K562 (cell line): ENCODE data around the gene NPAS3. TPM values are rescaled to one million over a fixed set of nuclear protein-coding genes. Genes with fewer than 3 reads are reported as not detected.

Experiments
- ATAC-seq: fragments of 200-7000 bp; cut with Tn5 transposase; 3 replicates; pipeline ENCODE4 v1.9.1; 2020; ENCODE audit warnings: moderate library complexity
- BruUV-seq: library from RNA; stranded (reverse); fragments of 400-500 nt; replicated peaks from 2 replicates; lab custom pipeline; 2021; lab: Mats Ljungman, UMichigan
- CTCF ChIA-PET: fragments of 300-600 bp; formaldehyde crosslinking; extraction: SDS; loops from one replicate; lab custom pipeline; 2021; ENCODE audit warnings: low intra/inter-chr PET ratio; lab: Yijun Ruan, JAX
- POLR2A ChIA-PET: fragments of 300-600, 350-650 bp; sonication (Branson Sonifier 250); formaldehyde crosslinking; extraction: SDS; loops from one replicate; lab custom pipeline; 2021; ENCODE audit warnings: antibody characterized with exemption, inconsistent platforms; lab: Yijun Ruan, JAX
- DNase-seq, 4 experiments: peaks; one replicate each; pipeline versions ENCODE4 v3.0.0 to v3.0.0-alpha.2; 2011 to 2018; ENCODE audit warnings: low spot score in 3 of 4, mixed read lengths in 3 of 4; ENCODE audit errors: extremely low read depth in 1 of 4
- FAIRE-seq: peaks from 2 replicates; lab custom pipeline; 2011; peaks lifted over from hg19 to GRCh38; lab: Jason Lieb, UNC
- H2AFZ ChIP-seq: 2 replicates; pipeline ENCODE4 v1.6.0; 2011; ENCODE audit warnings: low read depth, low read length, control low read depth, inconsistent platforms
- H3K27ac ChIP-seq: fragments of 200-600 bp; 3 replicates; pipeline ENCODE4 v1.8.0; 2011; ENCODE audit warnings: low read depth, mild to moderate bottlenecking, control low read depth, inconsistent platforms, low read length, moderate library complexity, mixed read lengths; ENCODE audit errors: extremely low read depth
- H3K27me3 ChIP-seq, 2 experiments: fragments of 300-600 bp in 1 of 2; 2 replicates in 1 of 2; 3 replicates in 1 of 2; pipeline versions ENCODE4 v1.6.0 to v1.8.0; 2011; ENCODE audit warnings: inconsistent platforms in 2 of 2, low read length in 2 of 2, mild to moderate bottlenecking in 1 of 2, mixed read lengths in 1 of 2, moderate library complexity in 1 of 2; ENCODE audit not compliant: control insufficient read depth in 2 of 2, insufficient read depth in 2 of 2
- H3K36me3 ChIP-seq: fragments of 300-600 bp; 3 replicates; pipeline ENCODE4 v1.8.0; 2011; ENCODE audit warnings: mild to moderate bottlenecking, low read length, inconsistent platforms; ENCODE audit not compliant: control insufficient read depth, insufficient read depth
- H3K4me1 ChIP-seq, 2 experiments: fragments of 200-600 bp in 1 of 2; replicated peaks in 1 of 2; 2 replicates in 1 of 2; 3 replicates in 1 of 2; pipeline versions ENCODE4 v1.5.1 to v1.8.0; 2011; ENCODE audit warnings: inconsistent platforms in 2 of 2, low read length in 2 of 2, mild to moderate bottlenecking in 1 of 2, mixed read lengths in 1 of 2, moderate library complexity in 1 of 2; ENCODE audit not compliant: control insufficient read depth in 2 of 2, insufficient read depth in 2 of 2
- H3K4me2 ChIP-seq: 2 replicates; pipeline ENCODE4 v1.6.1; 2011; ENCODE audit warnings: low read length, control low read depth, inconsistent platforms, mixed read lengths; ENCODE audit not compliant: insufficient read depth
- H3K4me3 ChIP-seq: fragments of 200-600 bp; sonication (generic), shearing (Covaris generic); 2 replicates; pipeline ENCODE4 v1.5.1; 2016; ENCODE audit warnings: control low read depth, inconsistent platforms
- H3K79me2 ChIP-seq: fragments of 200-600 bp; 3 replicates; pipeline ENCODE4 v1.8.0; 2011; ENCODE audit warnings: low read length, inconsistent platforms; ENCODE audit not compliant: control insufficient read depth, insufficient read depth
- H3K9ac ChIP-seq, 2 experiments: 2 replicates each; pipeline versions ENCODE4 v1.6.0 to v1.6.1; 2011; ENCODE audit warnings: low read depth in 2 of 2, low read length in 2 of 2, control low read depth in 1 of 2, inconsistent platforms in 1 of 2, mild to moderate bottlenecking in 1 of 2, mixed read lengths in 1 of 2; ENCODE audit not compliant: insufficient read depth in 1 of 2
- H3K9me1 ChIP-seq: one replicate; pipeline ENCODE4 v1.6.0; 2011; ENCODE audit warnings: inconsistent platforms, mild to moderate bottlenecking, low read length, moderate library complexity; ENCODE audit not compliant: control insufficient read depth, insufficient read depth
- H3K9me3 ChIP-seq: replicated peaks from 2 replicates; pipeline ENCODE4 v1.5.1; 2011; ENCODE audit warnings: low read depth, low read length, inconsistent platforms; ENCODE audit not compliant: control insufficient read depth, insufficient read depth
- H4K20me1 ChIP-seq: replicated peaks from 2 replicates; pipeline ENCODE4 v1.6.1; 2011; ENCODE audit warnings: low read length, inconsistent platforms, mixed read lengths; ENCODE audit not compliant: control insufficient read depth, insufficient read depth
- FOSL1 ChIP-seq: fragments of 200-800 bp; sonication (Bioruptor generic); conservative IDR thresholded peaks from 2 replicates; pipeline ENCODE4 v1.6.1; 2016; ENCODE audit warnings: missing genetic modification characterization, missing compliant biosample characterization
- HNRNPL ChIP-seq: fragments of 200-400 bp; formaldehyde crosslinking; IDR thresholded peaks from 2 replicates; pipeline ENCODE4 v1.6.1; 2017; ENCODE audit warnings: low read depth, mild to moderate bottlenecking, low read length
- POLR2AphosphoS2 ChIP-seq: IDR thresholded peaks from 2 replicates; pipeline ENCODE4 v1.6.1; 2012; ENCODE audit warnings: low read length, improper control_type of control experiment
- RNF2 ChIP-seq: sonication (generic); IDR thresholded peaks from 2 replicates; pipeline ENCODE4 v1.6.1; 2016
- TARDBP ChIP-seq: fragments of 450-650 bp; IDR thresholded peaks from 2 replicates; pipeline ENCODE4 v1.6.1; 2016
- ZFP36 ChIP-seq: fragments of 150-350 bp; IDR thresholded peaks from 2 replicates; pipeline ENCODE4 v1.6.1; 2018; ENCODE audit warnings: low read length, low read depth; ENCODE audit not compliant: partially characterized antibody
- WGBS: fragments of 100-300 bp; shearing (Covaris generic); methylation state at CpG from one replicate; pipeline ENCODE4 v1.1.6; 2016; ENCODE audit warnings: low coverage, mixed read lengths; ENCODE audit not compliant: insufficient coverage; ENCODE audit errors: missing lambda C conversion rate; 5-methylcytosine and 5-hydroxymethylcytosine counted together
- in situ Hi-C: fragments of 300-500 bp; cut with MboI; formaldehyde crosslinking; loops from 4 replicates; pipeline ENCODE4 v1.15.0; 2018; ENCODE audit warnings: inconsistent platforms, mixed read lengths
- intact Hi-C: fragments of 100-400 bp; cut with micrococcal nuclease; formaldehyde crosslinking; loops from 2 replicates; pipeline ENCODE4 v1.14.2; 2022
- polyA plus RNA-seq, 8 experiments: library from polyadenylated mRNA; depleted of rRNA in 4 of 8; stranded (reverse) in 5 of 8; unstranded in 3 of 8; fragments of >200 nt; fragmentation: Nextera tagmentation in 2 of 8; fragmentation: Illumina TruSeq in 1 of 8; extraction: Ambion mirVana in 2 of 8; extraction: Trizol in 1 of 8; gene quantifications; 2 replicates each; pipeline versions ENCODE4 v1.2.1 to v1.2.3, GENCODE V29; 2011 to 2014; ENCODE audit warnings: inconsistent platforms in 1 of 8, missing spikeins in 1 of 8
- total RNA-seq, 7 experiments: library from RNA; depleted of rRNA in 6 of 7; stranded (reverse); fragments of >200 nt in 6 of 7; fragmentation: Illumina TruSeq in 2 of 7; extraction: Trizol in 2 of 7; gene quantifications; 2 replicates each; pipeline versions ENCODE4 v1.2.1 to v1.2.3, GENCODE V29; 2011 to 2021; ENCODE audit warnings: low replicate concordance in 1 of 7
- TF ChIP-seq, protein P1 (sequence below): IDR thresholded peaks from 3 replicates; pipeline ENCODE4 v1.6.1; 2011; ENCODE audit warnings: borderline replicate concordance, mild to moderate bottlenecking; ENCODE audit not compliant: insufficient read length, insufficient read depth

The NPAS3 gene
- total and polyA plus RNA-seq, 9 of the 15 experiments (the other 6 are each of a cell fraction or from before 2014, with no cell fraction given): 0.04 TPM; not detected in 8

DNA sequence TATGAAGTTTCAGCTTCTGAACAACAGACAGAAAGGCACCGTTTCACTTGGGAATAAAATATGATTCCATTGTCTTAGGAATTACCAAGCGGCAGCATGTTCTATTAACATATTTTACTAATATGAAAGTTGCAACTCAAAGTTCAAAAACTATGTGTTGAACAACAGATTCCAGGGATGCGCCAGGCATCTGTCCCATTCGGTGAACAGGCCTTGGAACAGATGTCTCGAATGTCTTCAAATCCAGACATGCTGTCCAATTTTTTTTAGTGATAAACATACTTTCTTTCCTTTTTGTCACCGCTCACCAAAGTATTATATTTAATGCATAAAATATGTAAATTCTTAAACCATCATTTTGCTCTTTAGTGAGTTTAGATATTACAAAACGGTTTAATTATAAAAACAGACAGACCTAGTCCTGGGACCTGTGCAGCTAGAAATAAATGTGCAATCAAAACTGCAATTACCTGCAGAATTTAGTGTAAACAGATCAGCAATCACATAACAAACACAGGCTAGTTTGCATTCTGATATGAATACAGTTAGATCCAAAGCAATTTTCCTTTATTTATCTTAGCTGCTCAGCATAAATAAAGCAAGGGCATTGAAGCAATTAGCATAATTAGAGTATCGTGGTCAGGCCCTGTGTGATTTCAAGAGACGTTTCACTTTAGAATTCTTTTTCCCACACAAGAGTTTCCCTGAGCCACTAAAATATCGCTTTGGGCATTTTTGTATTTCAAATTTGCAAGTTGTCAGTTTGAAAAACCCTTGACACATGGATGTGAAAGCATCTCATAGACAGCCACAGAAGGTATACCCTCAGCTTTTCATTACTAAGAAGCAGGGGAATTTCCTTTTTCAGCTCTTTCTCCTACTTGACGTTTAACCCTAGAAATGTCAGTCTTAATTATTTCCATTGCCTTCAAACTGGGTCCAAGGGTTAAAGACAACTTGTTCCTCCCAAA is 591.4 kb downstream of the NPAS3 start:
- FAIRE-seq: no peak

More for the DNA sequence above, 591.4 kb downstream of the NPAS3 start:
- Histone ChIP-seq H3K4me3 (no peak overlapping the region), H3K4me1 (no peaks in the 10 kb centered on the region), H4K20me1 (no peaks in the 10 kb centered on the region), H3K9me1 (no peaks in the 10 kb centered on the region), H3K27ac (no peak overlapping the region), H3K36me3 (no peaks in the 10 kb centered on the region), H3K9me3 (no peaks in the 10 kb centered on the region), H3K9ac (no peak overlapping the region), H3K79me2 (no peaks in the 10 kb centered on the region), H3K27me3 (no peaks in the 10 kb centered on the region), H3K4me2 (no peak overlapping the region), H2AFZ (no peak overlapping the region)
- in situ Hi-C loops: no loop called here
- ChIA-PET CTCF (no interaction called here), POLR2A (no interaction called here)
- DNase-seq (no peak), ATAC-seq (no peak)
- no TSS peak for BruUV-seq
- 8% methylated on average over 11 of the region's 11 CpGs for WGBS
- intact Hi-C loops: no loop called here
- TF ChIP-seq HNRNPL: no peak
- TF ChIP-seq FOSL1 (tag): no peak
- no peak for TF ChIP-seq TARDBP
- no peak for TF ChIP-seq ZFP36
- TF ChIP-seq RNF2: no peak
- TF ChIP-seq, protein P1, sequence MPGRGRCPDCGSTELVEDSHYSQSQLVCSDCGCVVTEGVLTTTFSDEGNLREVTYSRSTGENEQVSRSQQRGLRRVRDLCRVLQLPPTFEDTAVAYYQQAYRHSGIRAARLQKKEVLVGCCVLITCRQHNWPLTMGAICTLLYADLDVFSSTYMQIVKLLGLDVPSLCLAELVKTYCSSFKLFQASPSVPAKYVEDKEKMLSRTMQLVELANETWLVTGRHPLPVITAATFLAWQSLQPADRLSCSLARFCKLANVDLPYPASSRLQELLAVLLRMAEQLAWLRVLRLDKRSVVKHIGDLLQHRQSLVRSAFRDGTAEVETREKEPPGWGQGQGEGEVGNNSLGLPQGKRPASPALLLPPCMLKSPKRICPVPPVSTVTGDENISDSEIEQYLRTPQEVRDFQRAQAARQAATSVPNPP: no peak
- TF ChIP-seq POLR2AphosphoS2: no peak
